ENCODE results near the gene CTTNBP2. TPM values are rescaled to one million over a fixed set of nuclear protein-coding genes. Genes with fewer than 3 reads are reported as not detected.

CTTNBP2 gene
- total and polyA plus RNA-seq, 2 experiments from 2014 or later = 7.9 to 14.5 TPM

GRCh38 chr7:117737926-117738325 is 135.3 kb downstream of the CTTNBP2 start:
- no peaks in the 10 kb centered on the region for H3K9me2 ChIP-seq (replicated peaks; ENCODE audit: insufficient read depth)
- no peaks in the 10 kb centered on the region for H4K20me1 ChIP-seq (ENCODE audit: insufficient read depth, poor library complexity, severe bottlenecking)
- no peaks in the 10 kb centered on the region for H3K4me1 ChIP-seq (ENCODE audit: insufficient read depth)
- 91% methylated on average over 9 of the region's 9 CpGs for WGBS (ENCODE audit: low lambda C conversion rate, missing lambda C conversion rate)
- H2AFZ ChIP-seq = no peak overlapping the region
- no peaks in the 10 kb centered on the region for H3K9me3 ChIP-seq (ENCODE audit: low read depth)
- no peak overlapping the region for H3K27ac ChIP-seq
- TF ChIP-seq CTCF (IDR thresholded peaks at IDR 0.05; ENCODE audit: poor library complexity) (no peak), EZH2 (IDR thresholded peaks at IDR 0.05; ENCODE audit: borderline replicate concordance) (no peak), EZH2phosphoT487 (IDR thresholded peaks at IDR 0.05; ENCODE audit: low read depth, severe bottlenecking, unreplicated experiment) (no peak)
- no peaks in the 10 kb centered on the region for H3K27me3 ChIP-seq
- no peak for DNase-seq (ENCODE audit: low spot score)
- no peak overlapping the region for H3K4me2 ChIP-seq
- H3K4me3 ChIP-seq = no peak overlapping the region
- no peaks in the 10 kb centered on the region for H3K36me3 ChIP-seq (replicated peaks; ENCODE audit: insufficient read depth, low read depth)
- no peaks in the 10 kb centered on the region for H3K79me2 ChIP-seq

GRCh38 chr7:117731455-117731854 is 141.8 kb downstream of the CTTNBP2 start:
- 61% methylated on average over 6 of the region's 6 CpGs for WGBS (ENCODE audit: low lambda C conversion rate, missing lambda C conversion rate)
- Histone ChIP-seq H3K27me3 (no peaks in the 10 kb centered on the region), H3K36me3 (replicated peaks; ENCODE audit: insufficient read depth, low read depth) (no peaks in the 10 kb centered on the region), H3K9me2 (replicated peaks; ENCODE audit: insufficient read depth) (no peaks in the 10 kb centered on the region), H3K4me2 (no peak overlapping the region), H3K27ac (no peak overlapping the region), H3K4me1 (ENCODE audit: insufficient read depth) (no peaks in the 10 kb centered on the region), H3K79me2 (no peaks in the 10 kb centered on the region), H3K9me3 (ENCODE audit: low read depth) (no peaks in the 10 kb centered on the region), H2AFZ (no peak overlapping the region), H4K20me1 (ENCODE audit: insufficient read depth, poor library complexity, severe bottlenecking) (no peaks in the 10 kb centered on the region), H3K4me3 (no peak overlapping the region)
- TF ChIP-seq EZH2 (IDR thresholded peaks at IDR 0.05; ENCODE audit: borderline replicate concordance) = no peak
- no peak for TF ChIP-seq CTCF (IDR thresholded peaks at IDR 0.05; ENCODE audit: poor library complexity)
- TF ChIP-seq EZH2phosphoT487 (IDR thresholded peaks at IDR 0.05; ENCODE audit: low read depth, severe bottlenecking, unreplicated experiment) = no peak
- DNase-seq (ENCODE audit: low spot score) = no peak

GRCh38 chr7:117730390-117730789 is 142.9 kb downstream of the CTTNBP2 start:
- Histone ChIP-seq H3K79me2 (no peaks in the 10 kb centered on the region), H2AFZ (no peak overlapping the region), H3K27me3 (no peaks in the 10 kb centered on the region), H3K27ac (no peak overlapping the region), H3K4me1 (ENCODE audit: insufficient read depth) (no peaks in the 10 kb centered on the region), H3K9me2 (replicated peaks; ENCODE audit: insufficient read depth) (no peaks in the 10 kb centered on the region), H3K36me3 (replicated peaks; ENCODE audit: insufficient read depth, low read depth) (no peaks in the 10 kb centered on the region), H3K4me3 (no peak overlapping the region), H4K20me1 (ENCODE audit: insufficient read depth, poor library complexity, severe bottlenecking) (no peaks in the 10 kb centered on the region), H3K4me2 (no peak overlapping the region), H3K9me3 (ENCODE audit: low read depth) (no peaks in the 10 kb centered on the region)
- DNase-seq (ENCODE audit: low spot score) = no peak
- TF ChIP-seq CTCF (IDR thresholded peaks at IDR 0.05; ENCODE audit: poor library complexity) = no peak
- no peak for TF ChIP-seq EZH2phosphoT487 (IDR thresholded peaks at IDR 0.05; ENCODE audit: low read depth, severe bottlenecking, unreplicated experiment)
- TF ChIP-seq EZH2 (IDR thresholded peaks at IDR 0.05; ENCODE audit: borderline replicate concordance) = no peak
- 69% methylated on average over 3 of the region's 3 CpGs for WGBS (ENCODE audit: low lambda C conversion rate, missing lambda C conversion rate)
